ENCODE results near the gene SKA1.
"Not testable (repeated sequence)": the region's sequence is repeated elsewhere in the genome, so short reads cannot be mapped to it uniquely, and the experiment has no call there.

DNA sequence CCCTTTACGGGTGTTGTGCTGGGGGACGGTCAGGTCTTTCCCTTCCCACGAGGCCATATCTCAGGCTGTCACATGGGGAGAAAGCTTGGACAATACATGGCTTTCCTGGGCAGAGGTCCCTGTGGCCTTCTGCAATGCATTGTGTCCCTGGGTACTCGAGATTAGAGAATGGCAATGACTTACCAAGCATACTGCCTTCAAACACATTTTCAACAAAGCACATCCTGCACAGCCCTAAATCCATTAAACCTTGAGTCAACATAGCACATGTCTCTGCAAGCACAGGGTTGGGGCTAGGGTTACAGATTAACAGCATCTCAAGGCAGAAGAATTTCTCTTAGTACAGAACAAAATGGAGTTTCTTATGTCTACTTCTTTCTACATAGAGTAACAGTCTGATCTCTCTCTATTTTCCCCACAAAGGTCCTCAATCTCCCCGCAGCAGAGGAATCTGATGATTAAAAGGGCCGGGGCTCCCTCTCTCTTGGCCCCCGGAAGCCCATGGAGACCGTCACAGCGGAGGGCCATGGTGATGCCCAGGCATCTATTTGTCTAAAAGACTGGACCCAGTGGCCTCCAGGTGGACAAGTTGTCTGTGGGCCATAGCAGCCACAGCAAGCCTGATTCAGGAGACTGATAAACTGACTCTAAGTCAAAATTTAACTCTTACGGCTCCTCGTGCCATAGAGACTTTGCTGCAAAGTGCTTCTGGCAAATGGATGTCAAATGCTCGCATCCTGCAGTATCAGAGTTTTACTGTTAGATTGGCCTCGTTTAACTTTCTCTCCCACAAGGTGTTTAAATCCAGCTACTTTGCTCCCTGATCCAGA lies 30.1 kb downstream of the SKA1 start:
- TF ChIP-seq, protein P1, sequence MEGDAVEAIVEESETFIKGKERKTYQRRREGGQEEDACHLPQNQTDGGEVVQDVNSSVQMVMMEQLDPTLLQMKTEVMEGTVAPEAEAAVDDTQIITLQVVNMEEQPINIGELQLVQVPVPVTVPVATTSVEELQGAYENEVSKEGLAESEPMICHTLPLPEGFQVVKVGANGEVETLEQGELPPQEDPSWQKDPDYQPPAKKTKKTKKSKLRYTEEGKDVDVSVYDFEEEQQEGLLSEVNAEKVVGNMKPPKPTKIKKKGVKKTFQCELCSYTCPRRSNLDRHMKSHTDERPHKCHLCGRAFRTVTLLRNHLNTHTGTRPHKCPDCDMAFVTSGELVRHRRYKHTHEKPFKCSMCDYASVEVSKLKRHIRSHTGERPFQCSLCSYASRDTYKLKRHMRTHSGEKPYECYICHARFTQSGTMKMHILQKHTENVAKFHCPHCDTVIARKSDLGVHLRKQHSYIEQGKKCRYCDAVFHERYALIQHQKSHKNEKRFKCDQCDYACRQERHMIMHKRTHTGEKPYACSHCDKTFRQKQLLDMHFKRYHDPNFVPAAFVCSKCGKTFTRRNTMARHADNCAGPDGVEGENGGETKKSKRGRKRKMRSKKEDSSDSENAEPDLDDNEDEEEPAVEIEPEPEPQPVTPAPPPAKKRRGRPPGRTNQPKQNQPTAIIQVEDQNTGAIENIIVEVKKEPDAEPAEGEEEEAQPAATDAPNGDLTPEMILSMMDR (conservative IDR thresholded peaks at IDR 0.05 in 1 of 2, IDR thresholded peaks at IDR 0.05 in 1 of 2; ENCODE audit: extremely low read depth in 1 of 2, insufficient read depth in 1 of 2, low read depth in 1 of 2, low read length in 2 of 2) = not testable (repeated sequence)
- not testable (repeated sequence) for TF ChIP-seq EZH2 (IDR thresholded peaks at IDR 0.05; ENCODE audit: borderline replicate concordance, low read length)

All from mammary epithelial cell (primary cell).